AG20443 (cell line): Measurements from ENCODE around the gene BRWD1.
A peak's percentile ranks its signal among the peaks of the same experiment; 100 is the strongest.

Experiments
- DNase-seq: peaks from one replicate; pipeline ENCODE4 v3.0.0; 2012; ENCODE audit warnings: low spot score, mixed read lengths

Gene BRWD1

GRCh38 chr21:39313571-39314142 is at the start of gene BRWD1:
TSS of gene BRWD1 (minus strand) at chr21:39313632. CDS start at chr21:39313491, 141 bp downstream.
- DNase-seq: peak; percentile 89

- DNase-seq: no peak
These were observed 49.3 kb upstream of the BRWD1 start for GRCh38 chr21:39362733-39363132.

- DNase-seq: no peak
These were observed 46.0 kb upstream of the BRWD1 start for GRCh38 chr21:39359382-39359781.

- no peak for DNase-seq
These were observed 39.9 kb upstream of the BRWD1 start for GRCh38 chr21:39353295-39353694.

GRCh38 chr21:39350094-39351005 is 36.9 kb upstream of the BRWD1 start:
- no peak for DNase-seq

GRCh38 chr21:39349211-39350093 is 36.0 kb upstream of the BRWD1 start:
- peak; percentile 97 for DNase-seq

GRCh38 chr21:39348355-39349210 is 35.2 kb upstream of the BRWD1 start, which contains the start of gene HMGN1:
TSS of gene HMGN1 (minus strand) at chr21:39349088. CDS start at chr21:39348917, 171 bp downstream.
- peak; percentile 85 for DNase-seq

GRCh38 chr21:39348040-39348354 is 34.6 kb upstream of the BRWD1 start:
- DNase-seq: no peak

- DNase-seq: no peak
These were observed 34.1 kb upstream of the BRWD1 start for GRCh38 chr21:39347537-39347936.

- DNase-seq: no peak
These were observed 33.4 kb upstream of the BRWD1 start for GRCh38 chr21:39346671-39347331.

GRCh38 chr21:39346206-39346605 is 32.8 kb upstream of the BRWD1 start:
- no peak for DNase-seq

GRCh38 chr21:39345440-39345839 is 32.0 kb upstream of the BRWD1 start:
- DNase-seq: no peak

- DNase-seq: no peak
These were observed 31.4 kb upstream of the BRWD1 start for GRCh38 chr21:39344848-39345247.

GRCh38 chr21:39341249-39341923 is 28.0 kb upstream of the BRWD1 start:
- DNase-seq: no peak

GRCh38 chr21:39340687-39341086 is 27.3 kb upstream of the BRWD1 start:
- no peak for DNase-seq

GRCh38 chr21:39339231-39339630 is 25.8 kb upstream of the BRWD1 start:
- DNase-seq: no peak

- no peak for DNase-seq
These were observed 23.1 kb upstream of the BRWD1 start for GRCh38 chr21:39336457-39337008.

GRCh38 chr21:39334611-39335010 is 21.2 kb upstream of the BRWD1 start:
- no peak for DNase-seq

- no peak for DNase-seq
These were observed 18.7 kb upstream of the BRWD1 start for GRCh38 chr21:39332175-39332574.

- no peak for DNase-seq
These were observed 16.6 kb upstream of the BRWD1 start for GRCh38 chr21:39330001-39330400.
